Left ventricle myocardium superior (tissue), 1 donor: ENCODE measurements around the gene CDYL2. TPM values are rescaled to one million over a fixed set of nuclear protein-coding genes. Genes with fewer than 3 reads are reported as not detected.
"Not testable (repeated sequence)": the region's sequence is repeated elsewhere in the genome, so short reads cannot be mapped to it uniquely, and the experiment has no call there.

Experiments
- ATAC-seq: fragments of 200-7000 bp; cut with Tn5 transposase; one replicate; pipeline ENCODE4 v1.9.1; 2020; ENCODE audit warnings: mild to moderate bottlenecking, moderate library complexity
- DNase-seq: peaks from one replicate; pipeline ENCODE4 v3.0.0-alpha.2; 2020
- intact Hi-C: fragments of 100-400 bp; cut with micrococcal nuclease; formaldehyde crosslinking; loops from one replicate; pipeline ENCODE4 v1.11.0; 2022
- total RNA-seq: library from RNA; stranded (reverse); fragmentation: NEBNext Ultra II Directional; extraction: Animal tissue kit (Norgen Biotek cat#: 25700); gene quantifications from one replicate; pipeline ENCODE4 v1.2.1, GENCODE V29; 2021
- donor health status: DM: no; HTN: yes; CAD: no; lungs with severe emphysema.

The CDYL2 gene
- total RNA-seq, 1 donor from 2014 or later: 2.9 TPM

DNA sequence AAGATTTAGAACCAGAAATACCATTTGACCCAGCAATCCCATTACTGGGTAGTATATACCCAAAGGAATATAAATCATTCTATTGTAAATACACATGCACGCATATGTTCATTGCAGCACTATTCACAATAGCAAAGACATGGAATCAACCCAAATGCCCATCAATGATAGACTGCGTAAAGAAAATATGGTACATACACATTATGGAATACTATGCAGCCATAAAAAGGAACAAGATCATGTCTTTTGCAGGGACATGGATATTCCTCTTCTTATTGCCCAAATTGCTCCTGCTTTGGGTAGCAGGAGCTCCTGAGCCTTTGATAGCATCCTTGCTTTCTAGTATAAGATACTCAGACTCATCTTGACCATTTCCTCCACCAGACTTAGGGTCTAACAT, 10.9 kb upstream of the CDYL2 start:
- ATAC-seq, DNase-seq, intact Hi-C loops: not testable (repeated sequence)

- no peak for ATAC-seq
- no peak for DNase-seq
- intact Hi-C loops: no loop called here
Observed at GRCh38 chr16:80812593-80812992, 8.2 kb upstream of the CDYL2 start.

- ATAC-seq: no peak
- DNase-seq: no peak
- intact Hi-C loops: no loop called here
Observed at GRCh38 chr16:80809366-80809765, 5.0 kb upstream of the CDYL2 start.

DNA sequence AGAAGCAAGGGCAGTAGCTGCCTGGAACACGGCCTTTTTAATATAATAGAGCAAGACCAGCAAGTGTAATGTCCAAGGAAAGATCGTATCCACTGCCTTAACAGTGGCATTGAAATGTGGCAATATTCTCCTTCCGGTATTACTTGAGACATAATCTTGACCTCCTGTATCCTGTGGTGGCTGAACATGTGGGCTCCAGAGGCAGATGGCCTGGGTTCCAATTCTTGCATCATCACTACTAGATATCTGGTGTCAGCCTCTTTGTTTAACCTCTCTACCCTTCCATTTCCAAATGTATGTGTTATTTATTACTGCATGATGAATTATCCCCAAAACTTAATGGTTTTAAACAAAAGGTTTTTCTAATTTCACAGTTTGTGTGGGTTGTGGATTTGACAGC, 3.5 kb upstream of the CDYL2 start:
- DNase-seq: no peak
- intact Hi-C loops: no loop called here
- ATAC-seq: no peak

- no peak for DNase-seq
- no peak for ATAC-seq
- intact Hi-C loops: no loop called here
Observed at GRCh38 chr16:80806927-80807340, 2.5 kb upstream of the CDYL2 start.

DNA sequence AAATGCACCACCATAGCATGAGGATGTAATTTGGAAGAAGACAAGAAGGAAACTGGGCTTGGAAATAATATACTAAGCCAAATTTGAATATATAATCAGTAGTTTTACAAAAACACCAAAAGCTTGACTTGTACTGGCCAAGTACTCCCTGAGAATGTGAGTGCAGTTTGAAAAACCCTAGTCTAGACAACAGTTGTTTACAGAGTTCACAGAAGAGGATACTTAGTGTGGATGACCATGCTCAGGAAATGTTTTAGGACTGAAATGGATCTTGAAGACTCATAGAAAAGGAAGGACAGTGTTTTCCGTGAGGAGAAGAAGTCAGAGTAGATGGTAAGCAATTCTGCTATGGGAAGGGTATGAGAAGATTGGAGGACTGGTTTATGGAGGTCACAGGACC, 1.9 kb upstream of the CDYL2 start:
- ATAC-seq (no peak), DNase-seq (no peak)
- intact Hi-C loops: no loop called here

GRCh38 chr16:80804056-80804525, 307 bp downstream of the CDYL2 start:
- intact Hi-C loops: no loop called here
- ATAC-seq (no peak), DNase-seq (peak; percentile 70)

- peak; percentile 22 for ATAC-seq
- DNase-seq: peak; percentile 40
- intact Hi-C loops: no loop called here
Observed at GRCh38 chr16:80803339-80804055, 901 bp downstream of the CDYL2 start.

GRCh38 chr16:80802902-80803301, 1.5 kb downstream of the CDYL2 start:
- intact Hi-C loops: no loop called here
- DNase-seq: peak; percentile 16
- no peak for ATAC-seq

DNA sequence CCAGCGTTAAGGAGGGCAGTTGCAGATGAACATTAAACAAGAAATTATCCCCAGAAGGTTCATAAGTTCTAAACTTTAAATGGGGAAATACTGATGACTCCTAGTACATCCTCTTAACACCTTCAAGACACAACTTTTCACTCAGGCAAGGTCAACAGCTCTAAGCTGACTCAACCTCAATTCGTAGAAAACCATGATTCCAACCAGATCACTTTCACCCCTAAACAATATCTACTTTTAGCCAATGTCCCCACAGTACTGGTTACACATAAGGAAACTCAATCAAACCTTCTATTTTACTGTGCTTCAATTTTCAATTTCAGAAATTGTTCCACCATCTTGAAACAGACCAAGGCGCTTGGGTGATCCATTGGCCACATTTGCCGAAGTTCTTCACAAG, 2.3 kb downstream of the CDYL2 start:
- intact Hi-C loops: no loop called here
- no peak for ATAC-seq
- no peak for DNase-seq

DNA sequence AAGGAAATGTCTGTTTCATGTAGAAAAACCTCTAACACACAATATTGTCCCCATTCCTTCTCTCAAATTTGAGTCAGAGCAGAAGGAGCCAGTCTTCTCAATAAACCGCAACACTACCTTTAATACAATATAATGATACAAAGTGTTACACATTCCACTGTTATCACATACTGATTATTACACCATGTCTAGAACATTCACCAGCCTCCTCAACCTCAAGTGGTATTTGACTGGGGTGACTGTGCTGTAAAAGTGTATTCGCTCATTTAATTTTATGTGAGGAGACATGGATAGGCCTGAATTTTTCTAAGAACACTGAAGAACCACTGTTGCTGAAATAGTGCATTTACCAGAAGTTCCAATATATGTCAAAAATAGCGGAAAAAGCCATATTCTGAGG, 10.3 kb downstream of the CDYL2 start:
- intact Hi-C loops: no loop called here
- DNase-seq (no peak), ATAC-seq (no peak)

DNA sequence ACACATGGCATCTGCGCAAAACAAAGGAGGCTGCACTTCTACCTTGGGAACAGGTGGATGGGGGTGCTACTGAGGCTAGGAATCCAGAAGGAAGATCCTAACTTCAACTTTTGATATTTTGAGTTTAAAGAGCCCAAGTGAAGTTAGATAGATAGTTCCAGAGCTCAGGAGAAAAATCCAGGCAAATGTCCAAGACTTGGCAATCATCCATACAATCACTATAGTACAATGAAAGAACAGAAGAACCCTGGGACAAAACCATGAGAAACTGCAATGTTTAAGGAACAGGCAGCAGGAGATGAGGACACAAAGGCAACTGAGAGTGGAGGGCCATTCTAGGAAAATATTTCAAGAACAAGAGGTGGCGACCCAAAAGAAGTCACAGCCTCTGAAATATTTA, 12.4 kb downstream of the CDYL2 start:
- ATAC-seq (no peak), DNase-seq (no peak)
- intact Hi-C loops: no loop called here

- intact Hi-C loops: no loop called here
- ATAC-seq (no peak), DNase-seq (no peak)
Observed at GRCh38 chr16:80791411-80791810, 13.0 kb downstream of the CDYL2 start.

DNA sequence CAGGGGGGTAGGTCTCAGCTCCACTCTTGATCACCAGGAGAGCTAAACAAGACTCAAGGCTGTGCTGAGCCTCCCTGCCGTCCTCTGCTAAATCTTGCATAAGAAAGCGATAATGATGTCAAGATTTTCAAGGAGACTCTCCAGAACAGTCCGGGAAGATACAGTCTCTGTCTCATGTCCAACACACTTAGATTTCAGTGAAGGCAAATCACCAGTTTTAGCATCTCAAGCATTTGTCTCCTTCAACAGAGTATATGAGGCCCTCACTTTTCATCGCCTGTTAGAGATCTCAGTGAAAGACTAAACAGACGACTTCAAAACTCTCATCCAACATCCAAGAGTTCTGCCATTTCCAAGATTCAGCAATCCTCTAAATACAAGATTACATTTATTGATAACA, 13.6 kb downstream of the CDYL2 start:
- ATAC-seq (no peak), DNase-seq (no peak)
- intact Hi-C loops: no loop called here

- intact Hi-C loops: no loop called here
- ATAC-seq: no peak
- no peak for DNase-seq
Observed at GRCh38 chr16:80788027-80788426, 16.4 kb downstream of the CDYL2 start.

DNA sequence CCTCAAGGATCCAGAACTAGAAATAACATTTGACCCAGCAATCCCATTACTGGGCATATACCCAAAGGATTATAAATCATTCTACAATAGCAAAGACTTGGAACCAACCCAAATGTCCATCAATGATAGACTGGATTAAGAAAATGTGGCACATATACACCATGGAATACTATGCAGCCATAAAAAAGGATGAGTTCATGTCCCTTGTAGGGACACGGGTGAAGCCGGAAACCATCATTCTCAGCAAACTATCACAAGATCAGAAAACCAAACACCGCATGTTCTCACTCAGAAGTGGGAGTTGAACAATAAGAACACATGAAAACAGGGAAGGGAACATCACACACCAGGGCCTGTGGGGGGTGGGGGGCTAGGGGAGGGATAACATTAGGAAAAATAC, 17.8 kb downstream of the CDYL2 start:
- ATAC-seq, intact Hi-C loops, DNase-seq: not testable (repeated sequence)

DNA sequence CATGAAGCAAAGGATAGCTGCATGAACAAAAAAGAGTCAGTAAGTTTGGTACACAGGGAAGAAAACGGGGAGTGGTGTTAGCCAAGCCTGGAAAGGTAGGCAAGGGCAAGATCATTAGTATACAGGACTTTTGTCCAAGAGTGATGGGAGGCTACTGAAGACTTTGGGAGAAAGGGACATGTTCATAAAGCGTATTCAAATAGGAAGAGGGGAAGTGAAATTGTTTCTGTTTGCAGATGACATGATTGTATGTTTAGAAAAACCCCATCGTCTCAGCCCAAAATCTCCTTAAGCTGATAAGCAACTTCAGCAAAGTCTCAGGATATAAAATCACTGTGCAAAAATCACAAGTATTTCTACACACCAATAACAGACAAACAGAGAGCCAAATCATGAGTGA, 19.4 kb downstream of the CDYL2 start:
- intact Hi-C loops: no loop called here
- ATAC-seq (no peak), DNase-seq (no peak)

DNA sequence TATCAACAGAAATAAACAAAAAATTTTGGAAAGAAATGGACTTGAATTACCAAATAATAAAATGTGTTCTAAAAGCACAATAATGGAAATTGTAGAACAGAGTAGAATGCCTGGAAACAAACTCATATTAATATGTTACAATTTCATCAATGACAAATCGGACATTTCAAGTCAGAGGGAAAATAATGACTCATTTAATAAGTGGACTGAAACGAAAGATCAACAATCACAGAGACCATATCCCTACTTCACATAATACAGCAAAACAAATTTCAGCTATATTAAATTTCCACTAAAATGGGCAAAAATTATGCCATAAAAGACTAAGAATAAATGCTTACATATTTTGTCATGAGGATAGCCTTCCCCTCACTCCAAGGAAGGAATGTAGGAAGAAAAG, 25.7 kb downstream of the CDYL2 start:
- DNase-seq: no peak
- no peak for ATAC-seq
- intact Hi-C loops: no loop called here

GRCh38 chr16:80776856-80777255, 27.5 kb downstream of the CDYL2 start:
- no peak for ATAC-seq
- no peak for DNase-seq
- intact Hi-C loops: no loop called here

- ATAC-seq: no peak
Observed at GRCh38 chr16:80775450-80775849, 28.9 kb downstream of the CDYL2 start.

DNA sequence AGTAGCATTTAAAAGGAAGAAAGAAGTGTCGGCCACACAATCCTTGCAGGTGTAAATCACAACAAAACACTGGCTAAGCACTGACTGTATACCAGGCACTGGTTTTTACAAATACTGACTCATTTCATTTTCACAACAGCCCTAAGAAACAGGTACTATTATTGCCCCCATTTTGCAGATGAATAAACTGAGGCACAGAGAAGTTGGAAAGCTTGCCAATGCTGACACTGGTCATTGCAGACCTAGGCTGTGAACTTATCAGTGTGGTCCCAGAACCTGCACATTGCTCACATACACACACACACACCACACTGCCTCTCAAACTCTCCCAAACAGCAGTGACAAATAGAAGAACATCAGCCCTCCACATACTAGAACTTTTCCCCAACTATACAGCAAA, 37.6 kb downstream of the CDYL2 start:
- no peak for ATAC-seq
- no peak for DNase-seq
- intact Hi-C loops: no loop called here

More at GRCh38 chr16:80775450-80775849, 28.9 kb downstream of the CDYL2 start:
- no peak for DNase-seq
- intact Hi-C loops: no loop called here
